Gastrocnemius medialis (tissue), 4 donors: Measurements from ENCODE around the gene SSBP3.

Experiments used
- CTCF ChIP-seq, 5 experiments: fragments of 450-650 bp in 3 of 5; fragments of 200-600 bp in 2 of 5; sonication (generic) in 2 of 5; IDR thresholded peaks in 4 of 5; conservative IDR thresholded peaks in 1 of 5; 1 replicate in 4 of 5; 2 replicates in 1 of 5; pipeline ENCODE4 v1.5.1; 2016 to 2019; ENCODE audit warnings: antibody characterized with exemption in 5 of 5, mild to moderate bottlenecking in 3 of 5, moderate library complexity in 3 of 5
- POLR2A ChIP-seq, 2 donors: fragments of 450-650 bp; IDR thresholded peaks; one replicate each; pipeline ENCODE4 v1.6.1; 2017; ENCODE audit warnings: antibody characterized with exemption in 2 of 2, mild to moderate bottlenecking in 2 of 2, moderate library complexity in 2 of 2

GRCh38 chr1:54365847-54366246 is 40.3 kb downstream of the SSBP3 start:
- TF ChIP-seq CTCF (IDR thresholded peaks at IDR 0.05 in 4 of 5, conservative IDR thresholded peaks at IDR 0.05 in 1 of 5) (no peak), POLR2A (IDR thresholded peaks at IDR 0.05) (no peak)
